LHCN-M2 (cell line): Measurements from ENCODE around the gene KCND3. TPM values are rescaled to one million over a fixed set of nuclear protein-coding genes. Genes with fewer than 3 reads are reported as not detected.

Source experiments
- DNase-seq: peaks from one replicate; pipeline ENCODE4 v3.0.0-alpha.2; 2012; ENCODE audit warnings: low read depth
- total RNA-seq: library from RNA; depleted of rRNA; stranded (reverse); fragments of >200 nt; gene quantifications from 2 replicates; pipeline ENCODE4 v1.2.3, GENCODE V29; 2014

Gene KCND3
- total RNA-seq, 1 experiment from 2014 or later, result not detected

GRCh38 chr1:111920221-111921024 is 69.0 kb downstream of the KCND3 start:
- peak; percentile 36 for DNase-seq

GRCh38 chr1:111911776-111912515 is 77.5 kb downstream of the KCND3 start:
- no peak for DNase-seq

GRCh38 chr1:111911061-111911460 is 78.4 kb downstream of the KCND3 start:
- DNase-seq, result no peak

GRCh38 chr1:111909030-111909429 is 80.4 kb downstream of the KCND3 start:
- no peak for DNase-seq

- DNase-seq, result no peak
Measured at GRCh38 chr1:111908011-111908621, 81.4 kb downstream of the KCND3 start.

GRCh38 chr1:111907321-111907720 is 82.1 kb downstream of the KCND3 start:
- no peak for DNase-seq

GRCh38 chr1:111906816-111907215 is 82.7 kb downstream of the KCND3 start:
- no peak for DNase-seq

- no peak for DNase-seq
Measured at GRCh38 chr1:111906111-111906510, 83.4 kb downstream of the KCND3 start.

GRCh38 chr1:111904478-111905218 is 84.8 kb downstream of the KCND3 start:
- peak; percentile 23 for DNase-seq

GRCh38 chr1:111903871-111904449 is 85.5 kb downstream of the KCND3 start:
- DNase-seq, result no peak

- no peak for DNase-seq
Measured at GRCh38 chr1:111903148-111903870, 86.2 kb downstream of the KCND3 start.

GRCh38 chr1:111895469-111895868 is 94.0 kb downstream of the KCND3 start:
- DNase-seq, result no peak

- no peak for DNase-seq
Measured at GRCh38 chr1:111895017-111895416, 94.5 kb downstream of the KCND3 start.

GRCh38 chr1:111894497-111894896 is 95.0 kb downstream of the KCND3 start:
- no peak for DNase-seq

GRCh38 chr1:111891566-111891965 is 97.9 kb downstream of the KCND3 start:
- DNase-seq, result no peak

GRCh38 chr1:111888740-111889376 is 100.6 kb downstream of the KCND3 start:
- no peak for DNase-seq

GRCh38 chr1:111887875-111888274 is 101.6 kb downstream of the KCND3 start:
- DNase-seq, result no peak

GRCh38 chr1:111887385-111887784 is 102.1 kb downstream of the KCND3 start:
- DNase-seq, result no peak

- DNase-seq, result no peak
Measured at GRCh38 chr1:111886741-111887140, 102.7 kb downstream of the KCND3 start.

- DNase-seq, result no peak
Measured at GRCh38 chr1:111884772-111885443, 104.6 kb downstream of the KCND3 start.
